Measurements from ENCODE around the gene PDZK1IP1.

The PDZK1IP1 gene

GRCh38 chr1:47178654-47179016 is 11.2 kb downstream of the PDZK1IP1 start:
- DNase-seq (ENCODE audit: low spot score): no peak
- in situ Hi-C loops (cut with MboI; ENCODE audit: low pct_unique_long_range_greater_than_20kb, low sequenced_read_pairs, unreplicated experiment): loop anchor here (25.0 kb wide), 1 partner anchor 534 kb away; no protein-coding TSS in a partner anchor
- no peak for TF ChIP-seq CTCF (IDR thresholded peaks at IDR 0.05; ENCODE audit: extremely low read depth, insufficient read depth, missing control alignments)

GRCh38 chr1:47178020-47178419 is 11.8 kb downstream of the PDZK1IP1 start:
- no peak for DNase-seq (ENCODE audit: low spot score)
- TF ChIP-seq CTCF (IDR thresholded peaks at IDR 0.05; ENCODE audit: extremely low read depth, insufficient read depth, missing control alignments): no peak
- in situ Hi-C loops (cut with MboI; ENCODE audit: low pct_unique_long_range_greater_than_20kb, low sequenced_read_pairs, unreplicated experiment): loop anchor here (25.0 kb wide), 1 partner anchor 534 kb away; no protein-coding TSS in a partner anchor

GRCh38 chr1:47175227-47175934 is 14.5 kb downstream of the PDZK1IP1 start:
- DNase-seq (ENCODE audit: low spot score): peak; percentile 67
- peak; percentile 92 for TF ChIP-seq CTCF (IDR thresholded peaks at IDR 0.05; ENCODE audit: extremely low read depth, insufficient read depth, missing control alignments)
- in situ Hi-C loops (cut with MboI; ENCODE audit: low pct_unique_long_range_greater_than_20kb, low sequenced_read_pairs, unreplicated experiment): loop anchor here (25.0 kb wide), 1 partner anchor 537 kb away; no protein-coding TSS in a partner anchor

DNA sequence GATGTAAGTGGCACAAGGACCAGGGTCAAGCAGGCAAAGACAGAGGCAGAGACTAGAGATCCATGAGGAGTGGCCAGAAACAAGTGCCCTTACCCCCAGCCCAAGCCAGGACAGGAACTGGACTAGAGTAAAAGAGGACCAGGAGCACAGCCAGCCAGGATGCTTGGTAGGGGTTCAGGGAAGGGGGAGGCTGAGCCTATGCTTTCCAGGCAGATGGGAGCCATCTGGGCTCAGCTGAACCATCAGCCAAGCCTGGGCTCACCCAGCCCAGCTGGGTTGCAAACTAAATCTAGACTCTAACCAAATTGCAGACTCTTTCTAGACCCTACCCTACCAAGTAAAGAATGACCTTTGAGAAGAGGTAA is 15.2 kb downstream of the PDZK1IP1 start:
- TF ChIP-seq CTCF (IDR thresholded peaks at IDR 0.05; ENCODE audit: extremely low read depth, insufficient read depth, missing control alignments): no peak
- no peak for DNase-seq (ENCODE audit: low spot score)
- in situ Hi-C loops (cut with MboI; ENCODE audit: low pct_unique_long_range_greater_than_20kb, low sequenced_read_pairs, unreplicated experiment): loop anchor here (25.0 kb wide), 1 partner anchor 538 kb away; no protein-coding TSS in a partner anchor

DNA sequence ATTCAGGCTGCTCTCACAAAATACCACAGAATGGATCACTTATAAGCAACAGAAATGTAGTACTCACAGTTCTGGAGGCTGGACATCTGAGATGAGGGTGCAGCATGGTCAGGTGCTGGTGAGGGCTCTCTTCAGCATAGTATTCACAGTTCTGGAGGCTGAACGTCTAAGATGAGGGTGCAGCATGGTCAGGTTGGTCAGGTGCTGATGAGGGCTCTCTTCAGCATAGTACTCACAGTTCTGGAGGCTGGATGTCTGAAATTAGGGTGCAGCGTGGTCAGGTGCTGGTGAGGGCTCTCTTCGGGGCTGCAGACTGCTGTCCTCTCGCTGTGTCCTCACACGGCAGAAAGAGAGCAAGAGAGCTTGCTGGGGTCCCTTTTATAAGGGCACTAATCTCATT is 17.1 kb downstream of the PDZK1IP1 start:
- in situ Hi-C loops (cut with MboI; ENCODE audit: low pct_unique_long_range_greater_than_20kb, low sequenced_read_pairs, unreplicated experiment): no loop called here
- TF ChIP-seq CTCF (IDR thresholded peaks at IDR 0.05; ENCODE audit: extremely low read depth, insufficient read depth, missing control alignments): no peak
- no peak for DNase-seq (ENCODE audit: low spot score)

DNA sequence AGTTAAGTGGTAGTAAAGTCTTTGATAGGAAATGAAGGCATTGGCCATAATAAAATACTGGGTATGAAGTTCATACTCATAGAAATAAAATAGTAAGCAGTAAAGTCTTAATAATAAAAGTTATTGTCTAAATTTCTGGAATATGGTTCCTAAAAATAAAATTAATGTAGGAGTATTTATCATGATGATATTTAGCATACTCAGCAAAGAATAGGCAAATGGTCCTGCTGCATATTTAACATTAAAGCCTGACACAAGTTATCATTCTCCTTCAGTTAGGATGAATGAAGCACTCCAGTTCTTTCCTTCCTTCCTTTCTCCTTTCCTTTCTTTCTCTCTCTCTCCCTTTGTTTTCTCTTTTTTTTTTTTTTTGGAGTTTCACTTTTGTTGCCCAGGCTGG is 25.3 kb downstream of the PDZK1IP1 start:
- TF ChIP-seq CTCF (IDR thresholded peaks at IDR 0.05; ENCODE audit: extremely low read depth, insufficient read depth, missing control alignments): no peak
- DNase-seq (ENCODE audit: low spot score): no peak
- in situ Hi-C loops (cut with MboI; ENCODE audit: low pct_unique_long_range_greater_than_20kb, low sequenced_read_pairs, unreplicated experiment): no loop called here

Data from GM13977 (cell line).